IMR-90 (cell line): Measurements from ENCODE around the gene ST6GAL2.

ENCODE experiments used
- CTCF ChIP-seq: conservative IDR thresholded peaks from 2 replicates; pipeline ENCODE4 v1.5.1; 2012; ENCODE audit warnings: mild to moderate bottlenecking, low read depth, low read length, improper control_type of control experiment
- FOS ChIP-seq: fragments of 150-350 bp; IDR thresholded peaks from 2 replicates; pipeline ENCODE4 v1.6.1; 2016; ENCODE audit warnings: low read depth, low read length
- POLR2A ChIP-seq: IDR thresholded peaks from 2 replicates; pipeline ENCODE4 v1.6.1; 2012; ENCODE audit warnings: mild to moderate bottlenecking, low read depth, low read length
- USF2 ChIP-seq: fragments of 150-350 bp; IDR thresholded peaks from 2 replicates; pipeline ENCODE4 v1.6.1; 2017; ENCODE audit warnings: mild to moderate bottlenecking, antibody characterized with exemption, low read length, low read depth

GRCh38 chr2:106904242-106904641 lies 18.3 kb upstream of the ST6GAL2 start:
- no peak for TF ChIP-seq CTCF
- no peak for TF ChIP-seq FOS
- TF ChIP-seq POLR2A = no peak
- TF ChIP-seq USF2 = no peak
